Ovary (tissue), 3 donors: ENCODE data around the gene ASB16.

Experiments used
- CTCF ChIP-seq, 3 donors: fragments of 450-650 bp in 2 of 3; fragments of 200-600 bp in 1 of 3; IDR thresholded peaks; one replicate each; pipeline versions ENCODE4 v1.5.1 to v1.8.0; 2016 to 2022; ENCODE audit warnings: antibody characterized with exemption in 3 of 3, mild to moderate bottlenecking in 1 of 3
- POLR2A ChIP-seq: fragments of 450-650 bp; IDR thresholded peaks from one replicate; pipeline ENCODE4 v1.6.1; 2017; ENCODE audit warnings: antibody characterized with exemption, mild to moderate bottlenecking, moderate library complexity
- donor health status: DM: no; HTN: no; CAD: no.

- no peak for TF ChIP-seq CTCF (IDR thresholded peaks at IDR 0.05)
- TF ChIP-seq POLR2A = no peak
These were observed 12.5 kb downstream of the ASB16 start for GRCh38 chr17:44183024-44183423.
